Measurements from ENCODE around the gene IER3IP1.
"Not testable (repeated sequence)": the region's sequence is repeated elsewhere in the genome, so short reads cannot be mapped to it uniquely, and the experiment has no call there.

The IER3IP1 gene

GRCh38 chr18:47175898-47176575 lies at the start of gene IER3IP1:
Gene IER3IP1 (minus strand): TSS chr18:47176364. CDS start chr18:47176277, 87 bp downstream.
- DNase-seq (ENCODE audit: extremely low spot score, insufficient read length, low read depth): peak; percentile 82
- peak; percentile 80 for FAIRE-seq

GRCh38 chr18:47215554-47216138 lies 39.5 kb upstream of the IER3IP1 start:
- peak; percentile 39 for FAIRE-seq
- DNase-seq (ENCODE audit: extremely low spot score, insufficient read length, low read depth): no peak

GRCh38 chr18:47209171-47209570 lies 33.0 kb upstream of the IER3IP1 start:
- no peak for DNase-seq (ENCODE audit: extremely low spot score, insufficient read length, low read depth)
- FAIRE-seq: no peak

GRCh38 chr18:47206945-47207637 lies 30.9 kb upstream of the IER3IP1 start:
- FAIRE-seq: no peak
- no peak for DNase-seq (ENCODE audit: extremely low spot score, insufficient read length, low read depth)

- FAIRE-seq: peak; percentile 63
- peak; percentile 8 for DNase-seq (ENCODE audit: extremely low spot score, insufficient read length, low read depth)
Observed at GRCh38 chr18:47204908-47205522, 28.9 kb upstream of the IER3IP1 start.

- DNase-seq (ENCODE audit: extremely low spot score, insufficient read length, low read depth): no peak
- FAIRE-seq: no peak
Observed at GRCh38 chr18:47203626-47204464, 27.7 kb upstream of the IER3IP1 start.

- FAIRE-seq; DNase-seq (ENCODE audit: extremely low spot score, insufficient read length, low read depth): not testable (repeated sequence)
Observed at GRCh38 chr18:47195961-47196360, 19.8 kb upstream of the IER3IP1 start.

- FAIRE-seq (no peak), DNase-seq (ENCODE audit: extremely low spot score, insufficient read length, low read depth) (no peak)
Observed at GRCh38 chr18:47191961-47192360, 15.8 kb upstream of the IER3IP1 start.

GRCh38 chr18:47187721-47188120 lies 11.6 kb upstream of the IER3IP1 start:
- DNase-seq (ENCODE audit: extremely low spot score, insufficient read length, low read depth): no peak
- no peak for FAIRE-seq

GRCh38 chr18:47184419-47185050 lies 8.4 kb upstream of the IER3IP1 start:
- DNase-seq (ENCODE audit: extremely low spot score, insufficient read length, low read depth) (no peak), FAIRE-seq (no peak)

GRCh38 chr18:47182156-47182555 lies 6.0 kb upstream of the IER3IP1 start:
- DNase-seq (ENCODE audit: extremely low spot score, insufficient read length, low read depth): not testable (repeated sequence)

GRCh38 chr18:47180765-47181164 lies 4.6 kb upstream of the IER3IP1 start:
- no peak for DNase-seq (ENCODE audit: extremely low spot score, insufficient read length, low read depth)
- no peak for FAIRE-seq

More at GRCh38 chr18:47182156-47182555, 6.0 kb upstream of the IER3IP1 start:
- not testable (repeated sequence) for FAIRE-seq

GRCh38 chr18:47179520-47179919 lies 3.4 kb upstream of the IER3IP1 start:
- FAIRE-seq: no peak
- no peak for DNase-seq (ENCODE audit: extremely low spot score, insufficient read length, low read depth)

- peak; percentile 31 for FAIRE-seq
Observed at GRCh38 chr18:47175283-47175897, 774 bp downstream of the IER3IP1 start.

GRCh38 chr18:47174545-47175116 lies 1.5 kb downstream of the IER3IP1 start:
- FAIRE-seq (no peak), DNase-seq (ENCODE audit: extremely low spot score, insufficient read length, low read depth) (no peak)

More at GRCh38 chr18:47175283-47175897, 774 bp downstream of the IER3IP1 start:
- no peak for DNase-seq (ENCODE audit: extremely low spot score, insufficient read length, low read depth)

GRCh38 chr18:47172476-47172875 lies 3.7 kb downstream of the IER3IP1 start:
- FAIRE-seq: no peak
- no peak for DNase-seq (ENCODE audit: extremely low spot score, insufficient read length, low read depth)

GRCh38 chr18:47168913-47169312 lies 7.3 kb downstream of the IER3IP1 start:
- no peak for FAIRE-seq

GRCh38 chr18:47168509-47168908 lies 7.7 kb downstream of the IER3IP1 start:
- DNase-seq (ENCODE audit: extremely low spot score, insufficient read length, low read depth) (no peak), FAIRE-seq (no peak)

More at GRCh38 chr18:47168913-47169312, 7.3 kb downstream of the IER3IP1 start:
- no peak for DNase-seq (ENCODE audit: extremely low spot score, insufficient read length, low read depth)

All from GM18507 (cell line).